ENCODE measurements around the gene HSFX1. TPM values are rescaled to one million over a fixed set of nuclear protein-coding genes. Genes with fewer than 3 reads are reported as not detected.

The HSFX1 gene
- total RNA-seq, 1 experiment from 2014 or later: 0.55 TPM

- Histone ChIP-seq H2BK5ac (ENCODE audit: insufficient read length, low read length) (no peak overlapping the region), H2AFZ (ENCODE audit: low read length) (no peak overlapping the region), H3K9ac (ENCODE audit: extremely low read depth, insufficient read length, low read length) (no peak overlapping the region), H2AK5ac (ENCODE audit: insufficient read length, low read length) (no peak overlapping the region), H4K5ac (ENCODE audit: insufficient read length, low read depth, low read length) (no peak overlapping the region), H3K79me1 (ENCODE audit: insufficient read depth, low read depth, low read length, poor library complexity, severe bottlenecking) (no peaks in the 10 kb centered on the region), H3K23ac (ENCODE audit: insufficient read length, low read depth, low read length) (no peak overlapping the region), H4K8ac (replicated peaks; ENCODE audit: insufficient read length, low read depth, low read length) (no peak overlapping the region), H3K79me2 (ENCODE audit: insufficient read depth, low read length) (no peaks in the 10 kb centered on the region), H4K20me1 (ENCODE audit: control insufficient read depth, insufficient read depth, insufficient read length) (no peaks in the 10 kb centered on the region), H2BK15ac (ENCODE audit: low read depth, low read length) (no peak overlapping the region), H3K9me3 (ENCODE audit: control insufficient read depth, low read depth, low read length) (peaks cover 17% of the 10 kb centered on the region), H3T11ph (ENCODE audit: low read length) (no peak overlapping the region), H3K27ac (ENCODE audit: insufficient read length, low read depth, low read length) (no peak overlapping the region), H3K27me3 (ENCODE audit: insufficient read depth, low read length) (no peaks in the 10 kb centered on the region), H3K4me2 (ENCODE audit: insufficient read depth, insufficient read length, low read length) (no peak overlapping the region), H2BK12ac (ENCODE audit: insufficient read length, low read depth, low read length) (no peak overlapping the region), H3K18ac (ENCODE audit: insufficient read length, low read depth, low read length) (no peak overlapping the region), H3K4me1 (ENCODE audit: insufficient read depth, low read length) (no peaks in the 10 kb centered on the region), H2BK20ac (ENCODE audit: low read depth, low read length, poor library complexity, severe bottlenecking) (no peak overlapping the region), H3K56ac (ENCODE audit: insufficient read length, low read depth, low read length) (no peak overlapping the region), H3K23me2 (ENCODE audit: insufficient read length, low read depth, low read length, poor library complexity, severe bottlenecking) (no peaks in the 10 kb centered on the region), H3K14ac (ENCODE audit: insufficient read depth, low read length) (no peak overlapping the region), H3K4ac (ENCODE audit: low read depth, low read length) (no peak overlapping the region), H4K91ac (ENCODE audit: insufficient read length, low read depth, low read length) (no peak overlapping the region), H2BK120ac (ENCODE audit: low read depth, low read length, poor library complexity, severe bottlenecking) (no peak overlapping the region)
- no peak overlapping the region; a peak in 1 of 7 replicates for H3K27ac Mint-ChIP-seq
- peaks cover 0 to 9% of the 10 kb centered on the region in 2 experiments; a peak in 2 of 4 replicates for H3K4me1 Mint-ChIP-seq
- no peak for TF ChIP-seq CTCF (conservative IDR thresholded peaks at IDR 0.05)
- H3K27me3 Mint-ChIP-seq (ENCODE audit: low read depth): peaks cover 2% of the 10 kb centered on the region; the same call in 1 of the 2 replicates
- no peak for DNase-seq
- WGBS (ENCODE audit: extremely low coverage, insufficient read length, low lambda C conversion rate): no CpG with 5 or more reads among the region's 1 CpG
- peaks cover 0 to 5% (median 2%) of the 10 kb centered on the region in 3 experiments; a peak in 5 of 7 replicates for H3K36me3 Mint-ChIP-seq (ENCODE audit: insufficient read depth in 1 of 3, low read depth in 3 of 3)
- H3K4me3 Mint-ChIP-seq: no peak overlapping the region
- H3K9me3 Mint-ChIP-seq: peaks cover 68 to 78% of the 10 kb centered on the region in 2 experiments
These were observed 44.8 kb downstream of the HSFX1 start for GRCh38 chrX:149818652-149819051.

Data from H9 (cell line).